ENCODE results near the gene EPHA1.
"Not testable (repeated sequence)": the region's sequence is repeated elsewhere in the genome, so short reads cannot be mapped to it uniquely, and the experiment has no call there.

EPHA1 gene

GRCh38 chr7:143434660-143435059 lies 26.0 kb upstream of the EPHA1 start:
- DNase-seq (ENCODE audit: low read depth): no peak
- H3K4me3 ChIP-seq (ENCODE audit: low read depth, low read length): no peak overlapping the region
- TF ChIP-seq CTCF (IDR thresholded peaks at IDR 0.05; ENCODE audit: low read depth, low read length, missing control alignments): no peak

DNA sequence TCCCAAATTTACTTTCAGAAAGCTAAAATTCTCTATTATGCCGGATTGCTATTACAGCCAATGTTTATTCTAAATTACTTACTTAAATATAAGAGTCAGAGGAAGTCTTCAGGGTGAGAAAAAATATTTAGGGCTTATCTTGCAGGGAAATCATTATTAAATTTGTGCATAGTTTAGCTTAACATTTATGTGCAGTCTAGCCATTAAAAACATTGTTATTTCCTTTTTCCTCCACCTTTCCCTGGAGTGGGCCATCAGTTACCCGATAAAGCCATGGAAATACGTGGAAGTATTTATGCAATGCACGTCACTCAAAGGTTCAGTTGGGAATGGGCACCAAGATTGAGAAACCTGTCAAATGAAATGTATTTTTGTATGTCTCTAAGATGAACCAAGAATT lies 25.1 kb upstream of the EPHA1 start:
- H3K4me3 ChIP-seq (ENCODE audit: low read depth, low read length): no peak overlapping the region
- TF ChIP-seq CTCF (IDR thresholded peaks at IDR 0.05; ENCODE audit: low read depth, low read length, missing control alignments): no peak
- no peak for DNase-seq (ENCODE audit: low read depth)

GRCh38 chr7:143431109-143431508 lies 22.5 kb upstream of the EPHA1 start:
- no peak overlapping the region for H3K4me3 ChIP-seq (ENCODE audit: low read depth, low read length)
- no peak for TF ChIP-seq CTCF (IDR thresholded peaks at IDR 0.05; ENCODE audit: low read depth, low read length, missing control alignments)
- no peak for DNase-seq (ENCODE audit: low read depth)

DNA sequence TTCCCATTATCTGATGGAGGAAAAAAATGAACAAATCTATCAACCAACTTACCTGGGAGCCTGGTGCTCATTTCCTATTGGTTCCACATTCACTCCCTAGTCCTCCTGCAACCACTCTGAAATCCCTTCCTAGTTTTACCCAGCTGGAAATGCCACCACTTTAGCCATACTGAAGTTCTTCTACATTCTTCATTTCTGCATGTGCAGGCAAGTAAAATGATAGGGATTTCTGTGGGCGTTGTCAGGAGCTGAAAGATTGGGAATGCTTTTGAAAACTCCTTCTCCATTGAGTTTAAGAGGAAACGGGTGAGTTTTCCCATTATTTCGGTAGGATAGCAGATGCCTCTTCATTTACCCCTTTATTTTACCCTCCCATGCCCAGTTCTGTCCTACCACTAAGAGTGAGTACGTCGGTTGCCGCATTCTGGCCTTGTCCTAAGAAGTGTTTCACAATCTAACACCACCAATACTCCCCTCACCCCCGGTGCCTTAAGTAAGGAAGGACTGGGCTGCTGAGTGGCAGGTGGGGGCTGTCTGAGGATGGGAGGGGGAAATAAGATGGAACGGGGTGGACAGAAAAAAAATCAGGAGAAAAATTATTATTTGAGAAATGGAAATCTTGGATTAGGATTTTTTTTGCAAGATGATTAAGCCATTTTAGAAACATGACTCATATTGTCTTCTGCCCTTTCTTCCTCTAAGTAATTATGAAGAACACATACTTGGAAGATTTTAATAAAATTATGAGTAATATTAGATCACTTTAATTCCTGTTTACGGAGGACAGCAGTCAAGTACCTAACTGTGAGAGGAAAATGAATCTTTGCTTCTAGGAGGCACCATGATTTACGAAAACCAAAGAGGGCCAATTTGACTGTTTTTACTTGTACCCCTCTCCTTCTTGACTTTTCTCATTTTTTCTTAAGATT lies 21.4 kb upstream of the EPHA1 start:
- H3K4me3 ChIP-seq (ENCODE audit: low read depth, low read length): no peak overlapping the region
- no peak for DNase-seq (ENCODE audit: low read depth)
- no peak for TF ChIP-seq CTCF (IDR thresholded peaks at IDR 0.05; ENCODE audit: low read depth, low read length, missing control alignments)

DNA sequence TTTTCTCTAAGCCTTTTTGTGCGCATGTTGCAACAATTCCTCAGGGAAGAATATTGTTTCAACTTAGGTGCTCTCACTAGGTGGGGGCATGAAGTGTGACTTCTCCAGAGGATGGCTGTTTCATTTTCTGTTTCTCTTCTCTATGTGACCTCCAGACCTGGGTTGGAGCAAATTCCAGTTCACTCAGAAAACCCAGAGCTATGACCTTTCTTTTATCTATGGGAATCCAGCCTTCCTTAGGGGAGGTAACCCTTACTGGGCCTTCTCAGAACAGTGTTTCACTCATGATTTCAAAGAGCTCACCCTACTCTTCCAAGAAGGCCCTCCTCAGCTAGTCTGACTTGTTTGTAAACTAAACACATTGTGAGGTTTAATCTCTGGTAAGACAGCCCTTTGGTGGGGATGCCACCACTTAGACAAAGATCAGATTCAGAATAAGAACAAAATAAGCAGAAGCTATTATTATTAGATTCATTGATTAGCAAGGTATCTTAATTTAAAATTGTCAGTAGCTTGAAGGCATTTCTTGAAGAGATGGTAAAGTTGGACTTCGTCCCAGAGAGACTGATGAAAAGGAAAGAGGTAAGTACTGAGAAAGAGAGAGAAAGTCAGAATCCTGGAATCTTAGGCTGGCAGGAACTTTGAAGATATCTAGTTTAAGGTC lies 18.0 kb upstream of the EPHA1 start:
- DNase-seq (ENCODE audit: low read depth): no peak
- no peak overlapping the region for H3K4me3 ChIP-seq (ENCODE audit: low read depth, low read length)
- no peak for TF ChIP-seq CTCF (IDR thresholded peaks at IDR 0.05; ENCODE audit: low read depth, low read length, missing control alignments)

GRCh38 chr7:143424476-143424875 lies 15.8 kb upstream of the EPHA1 start:
- not testable (repeated sequence) for DNase-seq (ENCODE audit: low read depth); H3K4me3 ChIP-seq (ENCODE audit: low read depth, low read length)

- no peak for DNase-seq (ENCODE audit: low read depth)
- no peak for TF ChIP-seq CTCF (IDR thresholded peaks at IDR 0.05; ENCODE audit: low read depth, low read length, missing control alignments)
Observed at GRCh38 chr7:143422033-143422432, 13.4 kb upstream of the EPHA1 start.

DNA sequence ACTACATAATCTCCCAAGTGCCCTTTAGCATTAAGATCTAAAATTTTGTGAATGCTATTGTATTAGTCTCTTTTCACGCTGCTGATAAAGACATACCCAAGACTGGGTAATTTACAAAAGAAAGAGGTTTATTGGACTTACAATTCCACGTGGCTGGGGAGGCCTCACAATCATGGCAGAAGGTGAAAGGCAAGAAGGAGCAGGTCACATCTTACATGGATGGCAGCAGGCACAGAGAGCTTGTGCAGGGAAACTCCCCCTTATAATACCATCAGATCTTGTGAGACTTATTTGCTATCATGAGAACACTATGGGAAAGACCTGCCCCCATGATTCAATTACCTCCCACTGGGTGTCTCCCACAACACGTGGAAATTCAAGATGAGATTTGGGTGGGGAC lies 12.0 kb upstream of the EPHA1 start:
- H3K4me3 ChIP-seq (ENCODE audit: low read depth, low read length); DNase-seq (ENCODE audit: low read depth): not testable (repeated sequence)

More at GRCh38 chr7:143422033-143422432, 13.4 kb upstream of the EPHA1 start:
- no peak overlapping the region for H3K4me3 ChIP-seq (ENCODE audit: low read depth, low read length)
